Erythroblast (primary cell): ENCODE measurements around the gene SECTM1.

ENCODE experiments used
- GATA1 ChIP-seq: IDR thresholded peaks from 2 replicates; pipeline ENCODE4 v1.6.1; 2011; ENCODE audit warnings: low read depth, mild to moderate bottlenecking, control low read depth, low read length, moderate library complexity
- POLR2A ChIP-seq: IDR thresholded peaks from 2 replicates; pipeline ENCODE4 v1.6.1; 2011; ENCODE audit warnings: mild to moderate bottlenecking, low read length

- TF ChIP-seq POLR2A = no peak
- no peak for TF ChIP-seq GATA1
Measured at GRCh38 chr17:82278786-82279391, 54.7 kb downstream of the SECTM1 start.
